ENCODE measurements around the gene ARL9.

Gene ARL9

GRCh38 chr4:56469489-56470210 lies 35.9 kb upstream of the ARL9 start:
- no peak overlapping the region for H3K27ac ChIP-seq (ENCODE audit: extremely low read depth, low read depth, low read length)
- H3K4me3 ChIP-seq (ENCODE audit: low read depth, low read length): no peak overlapping the region
- CTCF ChIA-PET: interaction anchor here (0.7 to 1.5 kb wide), 3 partner anchors 9 to 367 kb away, joined by 3 to 5 read pairs (median 3); no protein-coding TSS in a partner anchor
- peaks cover 34 to 49% of the 10 kb centered on the region in 2 experiments for H3K36me3 ChIP-seq (ENCODE audit: control insufficient read depth in 2 of 2, insufficient read depth in 1 of 2, low read length in 2 of 2)
- TF ChIP-seq ZNF785 (tag by site-specific recombination; IDR thresholded peaks at IDR 0.05): no peak
- TF ChIP-seq ZNF133 (tag by site-specific recombination; IDR thresholded peaks at IDR 0.05): no peak
- no peak for TF ChIP-seq ZNF677 (tag by site-specific recombination; IDR thresholded peaks at IDR 0.05)
- TF ChIP-seq ZNF362 (tag by site-specific recombination; IDR thresholded peaks at IDR 0.05): peak; percentile 43; the same call in 1 of the 2 replicates
- TF ChIP-seq PRDM4 (tag by site-specific recombination; IDR thresholded peaks at IDR 0.05): peak; percentile 90
- TF ChIP-seq ZNF391 (tag by site-specific recombination; IDR thresholded peaks at IDR 0.05; ENCODE audit: borderline replicate concordance, low read depth): no peak
- TF ChIP-seq ZBTB48 (tag by site-specific recombination; IDR thresholded peaks at IDR 0.05): no peak
- TF ChIP-seq ZNF184 (tag by site-specific recombination; IDR thresholded peaks at IDR 0.05): no peak
- no peak for TF ChIP-seq ZNF140 (tag by site-specific recombination; IDR thresholded peaks at IDR 0.05)
- H3K9me3 ChIP-seq (ENCODE audit: control insufficient read depth, insufficient read depth, low read depth, low read length): no peaks in the 10 kb centered on the region
- H3K4me1 ChIP-seq (ENCODE audit: control insufficient read depth, insufficient read depth, low read length): no peaks in the 10 kb centered on the region
- POLR2A ChIA-PET: interaction anchor here (0.6 kb wide), 1 partner anchor 82 kb away, joined by 3 read pairs; no protein-coding TSS in a partner anchor

- POLR2A ChIA-PET: no interaction called here
- Histone ChIP-seq H3K27ac (ENCODE audit: extremely low read depth, low read depth, low read length) (no peak overlapping the region), H3K9me3 (ENCODE audit: control insufficient read depth, insufficient read depth, low read depth, low read length) (no peaks in the 10 kb centered on the region), H3K4me3 (ENCODE audit: low read depth, low read length) (no peak overlapping the region), H3K36me3 (ENCODE audit: control insufficient read depth in 2 of 2, insufficient read depth in 1 of 2, low read length in 2 of 2) (peaks cover 64 to 92% of the 10 kb centered on the region in 2 experiments), H3K4me1 (ENCODE audit: control insufficient read depth, insufficient read depth, low read length) (no peaks in the 10 kb centered on the region)
- no peak for TF ChIP-seq ZNF404 (tag by site-specific recombination; IDR thresholded peaks at IDR 0.05)
- TF ChIP-seq ZNF112 (tag by site-specific recombination; IDR thresholded peaks at IDR 0.05): no peak
- TF ChIP-seq ZNF350 (tag by site-specific recombination; IDR thresholded peaks at IDR 0.05): no peak
- TF ChIP-seq ZNF174 (tag by site-specific recombination; IDR thresholded peaks at IDR 0.05): no peak
- TF ChIP-seq ZNF692 (tag by site-specific recombination; IDR thresholded peaks at IDR 0.05): no peak
- TF ChIP-seq RBAK (tag by site-specific recombination; IDR thresholded peaks at IDR 0.05): no peak
- no peak for TF ChIP-seq HOXA7 (CRISPR knock-in tag; IDR thresholded peaks at IDR 0.05; ENCODE audit: borderline replicate concordance)
- TF ChIP-seq ZNF146 (tag by site-specific recombination; IDR thresholded peaks at IDR 0.05): no peak
- no peak for TF ChIP-seq ZNF18 (tag by site-specific recombination; IDR thresholded peaks at IDR 0.05)
- no peak for TF ChIP-seq ZNF292 (tag by site-specific recombination; IDR thresholded peaks at IDR 0.05; ENCODE audit: borderline replicate concordance, low read depth)
- no peak for TF ChIP-seq ZNF175 (tag by site-specific recombination; IDR thresholded peaks at IDR 0.05)
- no peak for TF ChIP-seq ZNF324 (tag by site-specific recombination; IDR thresholded peaks at IDR 0.05)
- TF ChIP-seq ZNF777 (tag by site-specific recombination; IDR thresholded peaks at IDR 0.05; ENCODE audit: borderline replicate concordance): no peak
- TF ChIP-seq HIC1 (tag by site-specific recombination; IDR thresholded peaks at IDR 0.05): no peak
- no peak for TF ChIP-seq ATF2 (tag by site-specific recombination; IDR thresholded peaks at IDR 0.05; ENCODE audit: low read depth)
- no peak for TF ChIP-seq ZNF658 (tag by site-specific recombination; IDR thresholded peaks at IDR 0.05)
- CTCF ChIA-PET: no interaction called here
Measured at GRCh38 chr4:56475917-56476316, 29.7 kb upstream of the ARL9 start.

Data from HEK293 (cell line).